ENCODE measurements around the gene VKORC1L1.
"Not testable (repeated sequence)": the region's sequence is repeated elsewhere in the genome, so short reads cannot be mapped to it uniquely, and the experiment has no call there.

The VKORC1L1 gene

DNA sequence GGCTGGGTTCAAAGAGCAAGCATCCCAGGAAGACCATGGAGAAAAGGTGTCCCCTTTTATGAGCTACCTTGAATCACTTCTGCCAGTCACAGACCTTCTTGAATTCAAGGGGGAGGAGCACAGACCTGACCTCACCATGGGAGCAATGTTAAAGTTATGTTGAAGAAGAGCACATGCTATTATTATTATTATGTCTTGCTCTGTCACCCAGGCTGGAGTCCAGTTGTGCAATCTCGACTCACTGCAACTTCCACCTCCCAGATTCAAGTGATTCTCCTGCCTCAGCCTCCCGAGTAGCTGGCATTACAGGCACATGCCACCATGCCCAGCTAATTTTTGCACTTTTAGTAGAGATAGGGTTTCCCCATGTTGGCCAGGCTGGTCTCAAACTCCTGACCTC is 5.2 kb upstream of the VKORC1L1 start:
- DNase-seq (ENCODE audit: low read depth in 1 of 2, low spot score in 1 of 2); H3K27ac ChIP-seq (replicated peaks): not testable (repeated sequence)

DNA sequence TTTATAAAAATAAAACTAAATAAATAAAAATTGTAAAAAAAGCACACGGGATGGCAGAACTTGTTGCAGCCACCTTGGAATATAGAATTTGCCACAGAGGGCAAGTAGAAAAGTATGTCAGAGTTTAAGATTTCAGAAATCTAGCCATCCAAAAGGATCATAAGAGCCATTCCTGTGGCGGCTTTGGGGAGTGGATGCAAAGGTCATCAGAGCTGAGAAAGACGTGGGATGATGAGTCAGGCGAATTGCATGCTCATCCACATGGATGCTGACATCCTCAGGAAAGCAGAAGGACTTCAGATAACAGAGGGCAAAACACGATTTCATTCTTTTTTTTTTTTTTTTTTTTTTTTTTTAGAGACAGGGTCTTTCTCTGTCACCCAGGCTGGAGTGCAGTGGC is 3.6 kb upstream of the VKORC1L1 start:
- not testable (repeated sequence) for H3K4me3 ChIP-seq (replicated peaks; ENCODE audit: insufficient read depth, low read length); DNase-seq (ENCODE audit: low read depth in 1 of 2, low spot score in 1 of 2); H3K27ac ChIP-seq (replicated peaks); H3K27me3 ChIP-seq (ENCODE audit: insufficient read depth, poor library complexity, severe bottlenecking)

More for the DNA sequence above, 5.2 kb upstream of the VKORC1L1 start:
- H3K27me3 ChIP-seq (ENCODE audit: insufficient read depth, poor library complexity, severe bottlenecking); H3K4me3 ChIP-seq (replicated peaks; ENCODE audit: insufficient read depth, low read length): not testable (repeated sequence)

DNA sequence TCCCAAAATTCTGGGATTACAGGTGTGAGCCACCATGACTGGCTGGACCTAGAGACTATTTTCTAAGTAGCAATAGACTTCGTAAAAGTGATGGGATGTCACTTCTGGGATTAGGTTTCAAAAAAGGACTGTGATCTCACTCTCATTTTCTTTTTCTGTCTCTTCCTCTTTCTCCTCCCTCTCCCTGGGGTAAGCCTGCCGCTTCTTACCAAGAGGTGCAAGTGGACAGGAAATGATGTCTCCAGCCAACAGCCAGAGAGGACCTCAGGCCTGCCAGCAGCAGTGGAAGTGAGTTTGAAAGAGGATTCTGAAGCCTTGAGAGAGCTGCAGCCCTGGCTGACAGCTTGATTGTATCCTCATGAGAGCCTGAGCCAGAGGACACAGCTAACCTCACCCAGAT is 1.4 kb upstream of the VKORC1L1 start:
- H3K27ac ChIP-seq (replicated peaks), result peak overlapping the region; percentile 60
- TF ChIP-seq SPI1 (IDR thresholded peaks at IDR 0.05; ENCODE audit: borderline replicate concordance, low read depth), result peak; percentile 49
- not testable (repeated sequence) for H3K27me3 ChIP-seq (ENCODE audit: insufficient read depth, poor library complexity, severe bottlenecking); H3K4me3 ChIP-seq (replicated peaks; ENCODE audit: insufficient read depth, low read length)
- peak in 1 of 2 experiments; percentile 74 for DNase-seq (ENCODE audit: low read depth in 1 of 2, low spot score in 1 of 2)

GRCh38 chr7:65873582-65874193 is 814 bp downstream of the VKORC1L1 start:
- H3K27me3 ChIP-seq (ENCODE audit: insufficient read depth, poor library complexity, severe bottlenecking), result not testable (repeated sequence)
- Histone ChIP-seq H3K4me3 (replicated peaks; ENCODE audit: insufficient read depth, low read length) (peak overlapping the region; percentile 76), H3K27ac (replicated peaks) (peak overlapping the region; percentile 93)
- DNase-seq (ENCODE audit: low read depth in 1 of 2, low spot score in 1 of 2), result peak in 1 of 2 experiments; percentile 8

GRCh38 chr7:65875715-65876114 is 2.8 kb downstream of the VKORC1L1 start:
- H3K4me3 ChIP-seq (replicated peaks; ENCODE audit: insufficient read depth, low read length); H3K27ac ChIP-seq (replicated peaks); H3K27me3 ChIP-seq (ENCODE audit: insufficient read depth, poor library complexity, severe bottlenecking): not testable (repeated sequence)
- DNase-seq (ENCODE audit: low read depth in 1 of 2, low spot score in 1 of 2), result peak in 1 of 2 experiments; percentile 28

GRCh38 chr7:65879292-65880153 is 6.6 kb downstream of the VKORC1L1 start:
- H3K4me3 ChIP-seq (replicated peaks; ENCODE audit: insufficient read depth, low read length); H3K27me3 ChIP-seq (ENCODE audit: insufficient read depth, poor library complexity, severe bottlenecking); H3K27ac ChIP-seq (replicated peaks); DNase-seq (ENCODE audit: low read depth in 1 of 2, low spot score in 1 of 2): not testable (repeated sequence)

- not testable (repeated sequence) for DNase-seq (ENCODE audit: low read depth in 1 of 2, low spot score in 1 of 2); H3K27ac ChIP-seq (replicated peaks); H3K27me3 ChIP-seq (ENCODE audit: insufficient read depth, poor library complexity, severe bottlenecking); H3K4me3 ChIP-seq (replicated peaks; ENCODE audit: insufficient read depth, low read length)
Measured at GRCh38 chr7:65880242-65880641, 7.4 kb downstream of the VKORC1L1 start.

DNA sequence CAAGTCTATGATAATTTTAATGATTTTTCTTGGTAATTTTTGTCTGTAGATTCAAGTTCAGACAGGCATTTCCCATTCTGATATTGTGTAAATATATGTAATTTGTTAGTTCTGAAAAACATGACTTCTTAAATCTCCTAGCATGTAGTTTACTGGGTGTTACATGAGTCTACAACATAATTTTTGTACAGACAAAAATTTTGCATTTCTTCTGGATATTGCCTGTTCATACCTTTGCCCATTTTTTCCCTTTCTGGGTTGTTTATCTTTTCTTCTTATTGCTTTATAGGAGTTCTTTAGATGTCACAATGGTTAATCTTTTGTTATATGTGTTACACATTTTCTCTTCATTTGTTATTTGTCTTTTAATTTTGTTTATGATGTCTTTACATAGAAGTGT is 12.1 kb downstream of the VKORC1L1 start:
- H3K27me3 ChIP-seq (ENCODE audit: insufficient read depth, poor library complexity, severe bottlenecking); H3K4me3 ChIP-seq (replicated peaks; ENCODE audit: insufficient read depth, low read length); H3K27ac ChIP-seq (replicated peaks); DNase-seq (ENCODE audit: low read depth in 1 of 2, low spot score in 1 of 2): not testable (repeated sequence)

DNA sequence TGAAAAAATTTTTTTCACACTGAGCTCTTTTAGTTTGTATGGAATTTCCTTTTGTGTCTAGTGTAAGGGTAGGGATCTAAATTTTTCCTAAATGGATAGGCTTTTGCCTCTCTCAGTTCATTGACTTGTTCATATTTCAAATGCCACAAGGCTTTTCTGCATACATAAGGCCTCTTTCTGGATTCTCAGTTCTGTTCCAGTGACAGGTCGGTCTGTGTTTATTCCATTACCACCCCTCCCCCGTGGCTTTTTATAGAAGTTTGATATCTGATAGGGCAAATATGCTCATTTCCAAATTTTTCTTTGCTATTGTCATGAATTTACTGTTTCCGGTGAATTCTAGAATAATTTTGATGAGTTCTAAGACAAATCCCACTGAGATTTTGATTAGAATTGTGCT is 12.7 kb downstream of the VKORC1L1 start:
- DNase-seq (ENCODE audit: low read depth in 1 of 2, low spot score in 1 of 2); H3K4me3 ChIP-seq (replicated peaks; ENCODE audit: insufficient read depth, low read length); H3K27ac ChIP-seq (replicated peaks); H3K27me3 ChIP-seq (ENCODE audit: insufficient read depth, poor library complexity, severe bottlenecking): not testable (repeated sequence)

DNA sequence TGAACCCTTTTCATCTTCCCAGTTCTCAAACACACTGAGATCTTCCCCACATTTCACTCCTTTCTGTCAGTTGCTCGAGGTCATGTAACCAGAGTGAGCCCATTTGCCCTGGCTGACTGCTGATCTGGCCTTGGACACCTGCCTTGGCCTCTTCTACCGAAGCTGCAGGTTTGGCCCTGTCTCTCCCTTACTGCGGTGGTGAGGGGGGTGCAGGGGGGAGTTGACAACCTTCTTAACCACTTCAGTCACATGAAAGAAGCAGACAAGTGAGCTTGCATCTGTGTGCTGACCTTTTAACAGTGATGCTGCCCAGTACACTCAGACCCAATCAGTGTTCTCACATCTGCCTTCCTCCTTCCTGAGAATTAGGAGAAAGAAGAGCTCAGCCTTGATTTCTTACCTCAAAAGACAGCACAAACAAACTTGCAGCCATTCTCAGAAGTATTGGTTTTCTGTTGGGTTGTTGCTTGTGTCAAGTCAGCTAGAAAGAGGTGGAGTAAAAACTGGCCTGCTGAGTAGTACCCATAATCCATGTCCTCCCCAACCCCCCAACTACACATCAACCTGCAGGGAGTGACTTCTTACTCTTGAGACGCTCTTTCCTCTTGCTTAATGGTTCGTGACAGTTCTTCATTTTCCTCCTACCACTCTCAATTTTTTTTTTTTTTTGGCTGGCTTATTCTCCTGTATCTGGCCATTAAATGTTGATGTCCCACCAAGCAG is 15.7 kb downstream of the VKORC1L1 start:
- not testable (repeated sequence) for H3K27me3 ChIP-seq (ENCODE audit: insufficient read depth, poor library complexity, severe bottlenecking); H3K4me3 ChIP-seq (replicated peaks; ENCODE audit: insufficient read depth, low read length); H3K27ac ChIP-seq (replicated peaks)
- peak in 1 of 2 experiments; percentile 18 for DNase-seq (ENCODE audit: low read depth in 1 of 2, low spot score in 1 of 2)

GRCh38 chr7:65889722-65890121 is 16.8 kb downstream of the VKORC1L1 start:
- H3K27me3 ChIP-seq (ENCODE audit: insufficient read depth, poor library complexity, severe bottlenecking); H3K27ac ChIP-seq (replicated peaks); H3K4me3 ChIP-seq (replicated peaks; ENCODE audit: insufficient read depth, low read length); DNase-seq (ENCODE audit: low read depth in 1 of 2, low spot score in 1 of 2): not testable (repeated sequence)
